Stimulated activated CD4-positive, alpha-beta T cell treated with anti-CD3 and anti-CD28 coated beads, Interleukin-15, amount 100 ng/mL, for 1 hour (primary cell): Measurements from ENCODE around the gene IRF8.

Experiments
- DNase-seq, 2 donors: peaks; one replicate each; pipeline ENCODE4 v3.0.0-alpha.2; 2020; ENCODE audit warnings: low read depth in 1 of 2, low spot score in 1 of 2

The IRF8 gene

GRCh38 chr16:85954927-85955519 is 56.1 kb downstream of the IRF8 start:
- no peak for DNase-seq

DNA sequence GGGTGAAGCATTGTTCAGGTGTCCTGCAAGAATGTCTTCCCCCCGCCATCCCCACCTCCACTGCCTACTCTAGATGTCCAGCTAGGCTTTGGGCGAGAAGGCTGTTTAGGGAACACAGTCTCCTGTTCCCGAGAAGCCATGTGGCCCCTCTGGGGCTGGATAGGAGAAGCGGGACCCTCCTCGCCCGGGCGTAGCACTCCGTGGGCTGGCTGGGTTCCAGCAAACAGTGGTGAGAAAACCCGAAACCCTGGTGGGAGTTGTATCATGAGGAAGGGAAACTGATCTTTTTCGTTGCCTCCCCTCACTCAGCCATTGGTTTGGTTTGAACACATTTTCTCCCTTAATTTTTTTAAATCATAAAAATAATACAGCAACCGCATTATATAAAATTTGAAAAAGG is 56.6 kb downstream of the IRF8 start:
- DNase-seq = no peak

DNA sequence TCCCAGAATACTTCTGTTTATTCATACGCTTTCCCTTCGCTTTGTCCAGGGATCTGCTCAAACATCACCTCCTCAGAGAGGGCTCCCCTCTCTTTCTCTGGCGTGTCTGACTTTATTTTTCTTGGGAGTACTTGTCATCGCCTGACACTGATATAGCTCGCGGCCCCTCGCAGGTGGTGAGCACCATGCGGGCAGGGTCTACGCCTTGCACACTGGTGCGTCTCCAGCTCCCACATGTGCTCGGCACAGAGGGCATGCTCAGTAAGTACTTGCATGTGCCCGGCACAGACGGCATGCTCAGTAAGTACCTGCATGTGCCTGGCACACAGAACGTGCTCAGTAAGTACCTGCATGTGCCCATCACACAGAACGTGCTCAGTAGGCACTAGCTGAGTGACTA is 57.5 kb downstream of the IRF8 start:
- no peak for DNase-seq

- no peak for DNase-seq
These were observed 59.8 kb downstream of the IRF8 start for GRCh38 chr16:85958731-85959130.

DNA sequence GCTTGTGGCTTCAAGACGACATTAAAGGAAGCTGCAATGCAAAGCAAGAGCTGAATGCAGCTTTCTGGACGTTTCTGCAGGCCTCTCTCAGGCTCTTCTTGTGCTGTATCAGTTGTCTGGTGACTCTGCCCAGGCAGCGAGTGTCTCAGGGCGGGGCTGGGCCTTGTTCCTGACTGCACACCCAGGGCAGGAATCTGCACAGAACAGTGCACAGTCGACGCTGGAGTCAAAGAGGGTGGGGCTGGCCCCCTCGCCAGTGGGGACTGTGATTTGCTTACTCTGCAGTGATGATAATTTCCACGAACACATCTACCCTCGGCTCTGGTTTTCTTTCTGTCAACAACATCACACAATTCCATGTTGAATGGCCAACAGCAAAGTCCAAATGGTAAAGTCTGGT is 60.7 kb downstream of the IRF8 start:
- DNase-seq = no peak

GRCh38 chr16:85960486-85961046 is 61.6 kb downstream of the IRF8 start:
- DNase-seq = no peak

- DNase-seq = no peak
These were observed 63.3 kb downstream of the IRF8 start for GRCh38 chr16:85961988-85962915.

DNA sequence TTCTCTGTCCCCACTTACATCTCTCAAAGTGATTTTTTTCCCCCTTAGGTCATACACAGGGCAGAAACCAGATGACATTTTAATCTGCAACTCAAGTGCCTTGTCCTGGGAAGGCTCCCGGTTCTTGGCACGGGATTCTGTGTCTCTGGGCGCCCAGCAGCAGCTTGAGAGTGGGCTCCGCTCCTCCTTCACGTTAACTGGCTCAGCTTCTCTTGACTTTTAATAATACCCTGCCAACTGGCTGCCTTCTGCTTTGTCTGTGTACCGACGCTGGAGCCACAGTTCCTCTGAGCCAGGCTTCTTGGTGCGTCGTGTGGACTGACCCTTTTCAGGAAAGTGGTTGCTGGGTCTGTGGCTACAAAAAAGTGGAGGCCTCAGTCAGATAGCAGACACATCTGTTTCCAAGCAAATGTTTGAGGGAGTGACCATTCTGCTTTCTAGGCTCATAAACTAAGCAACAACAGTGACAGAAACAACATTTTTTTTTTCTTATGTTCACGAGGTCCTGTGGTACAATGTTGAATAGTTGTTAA is 64.9 kb downstream of the IRF8 start:
- DNase-seq = no peak

DNA sequence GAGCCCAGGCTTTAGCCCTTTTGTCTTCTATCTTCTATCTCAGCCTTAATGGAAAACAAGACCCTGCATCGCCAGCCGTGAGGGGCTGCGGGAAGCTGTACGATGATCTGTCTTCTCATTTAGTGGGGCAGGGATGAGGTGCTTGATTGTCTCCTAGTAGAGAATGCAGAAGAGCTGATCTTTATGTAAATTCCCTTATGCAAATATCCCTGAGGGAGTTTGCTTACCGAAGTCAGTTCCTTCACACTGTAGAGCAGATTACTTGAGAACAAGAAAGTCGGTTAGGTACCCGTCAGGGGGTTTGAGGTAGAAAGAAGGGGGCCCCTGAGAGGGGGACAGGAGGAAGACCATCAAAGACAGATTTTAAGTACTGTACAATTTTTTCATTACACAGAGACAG is 66.2 kb downstream of the IRF8 start:
- DNase-seq = no peak

- no peak for DNase-seq
These were observed 68.1 kb downstream of the IRF8 start for GRCh38 chr16:85967111-85967510.

- DNase-seq = no peak
These were observed 69.3 kb downstream of the IRF8 start for GRCh38 chr16:85968041-85968920.

GRCh38 chr16:85969159-85969558 is 70.2 kb downstream of the IRF8 start:
- DNase-seq = no peak

- DNase-seq = no peak
These were observed 70.6 kb downstream of the IRF8 start for GRCh38 chr16:85969591-85969990.

DNA sequence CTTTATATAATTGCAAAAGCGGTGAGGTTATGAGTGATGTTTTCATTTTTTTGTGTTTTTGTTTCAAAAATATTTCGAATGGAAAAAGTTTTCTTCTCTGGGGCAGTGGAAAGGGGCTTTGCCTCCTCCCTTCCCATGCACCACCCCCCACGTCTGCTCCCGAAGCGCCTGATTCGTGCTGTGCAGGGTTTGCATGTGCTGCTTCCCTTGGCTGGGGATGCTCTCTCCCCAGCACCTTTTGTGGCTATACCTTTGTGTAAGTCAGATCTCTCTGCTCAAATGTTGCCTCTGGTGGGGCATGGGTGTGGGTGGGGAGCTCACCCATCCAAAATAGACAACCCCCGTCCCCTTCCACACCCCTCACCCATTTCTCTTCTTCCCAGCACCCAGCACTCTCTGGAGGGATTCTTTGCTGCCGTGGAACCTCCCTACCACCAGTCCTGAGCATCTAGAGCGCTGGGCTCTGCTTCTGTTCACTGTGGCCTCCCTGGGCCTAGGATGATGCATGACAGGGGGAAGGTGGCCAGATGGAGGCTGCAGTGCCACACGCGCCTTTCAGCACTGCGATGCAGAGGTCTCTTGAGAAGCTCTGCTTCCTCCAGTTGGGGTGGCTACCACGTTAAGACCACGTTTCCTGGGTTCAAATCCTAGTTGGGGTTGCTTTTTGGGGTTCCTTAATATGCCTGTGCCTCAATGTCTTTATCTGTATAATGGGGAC is 71.2 kb downstream of the IRF8 start:
- DNase-seq = no peak

DNA sequence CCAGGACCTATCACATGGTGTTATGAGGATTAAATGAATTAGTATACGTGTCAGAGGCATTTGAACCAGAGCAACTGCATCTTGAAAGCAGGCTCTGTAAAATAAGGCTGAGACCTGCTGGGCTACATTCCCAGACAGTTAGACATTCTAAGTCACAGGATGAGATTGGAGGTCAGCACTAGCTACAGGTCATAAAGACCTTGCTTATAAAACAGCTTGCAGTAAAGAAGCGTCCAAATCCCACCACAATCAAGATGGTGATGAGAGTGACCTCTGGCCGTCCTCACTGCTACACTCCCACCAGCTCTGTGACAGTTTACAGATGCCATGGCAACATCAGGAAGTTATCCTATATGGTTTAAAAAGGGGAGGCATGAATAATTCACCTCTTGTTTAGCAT is 71.8 kb downstream of the IRF8 start:
- DNase-seq = no peak
